Body of pancreas (tissue), 4 donors: ENCODE data around the gene HSP90B1.

ENCODE experiments used
- POLR2A ChIP-seq, 3 donors: fragments of 450-650 bp; IDR thresholded peaks; one replicate each; pipeline ENCODE4 v1.6.1; 2016; ENCODE audit warnings: antibody characterized with exemption in 3 of 3, mild to moderate bottlenecking in 2 of 3
- TF ChIP-seq, protein P1 (sequence below), 7 experiments: fragments of 450-650 bp in 4 of 7; fragments of 200-600 bp in 3 of 7; sonication (generic) in 3 of 7; IDR thresholded peaks; one replicate each; pipeline ENCODE4 v1.5.1; 2016 to 2019; ENCODE audit warnings: antibody characterized with exemption in 7 of 7

DNA sequence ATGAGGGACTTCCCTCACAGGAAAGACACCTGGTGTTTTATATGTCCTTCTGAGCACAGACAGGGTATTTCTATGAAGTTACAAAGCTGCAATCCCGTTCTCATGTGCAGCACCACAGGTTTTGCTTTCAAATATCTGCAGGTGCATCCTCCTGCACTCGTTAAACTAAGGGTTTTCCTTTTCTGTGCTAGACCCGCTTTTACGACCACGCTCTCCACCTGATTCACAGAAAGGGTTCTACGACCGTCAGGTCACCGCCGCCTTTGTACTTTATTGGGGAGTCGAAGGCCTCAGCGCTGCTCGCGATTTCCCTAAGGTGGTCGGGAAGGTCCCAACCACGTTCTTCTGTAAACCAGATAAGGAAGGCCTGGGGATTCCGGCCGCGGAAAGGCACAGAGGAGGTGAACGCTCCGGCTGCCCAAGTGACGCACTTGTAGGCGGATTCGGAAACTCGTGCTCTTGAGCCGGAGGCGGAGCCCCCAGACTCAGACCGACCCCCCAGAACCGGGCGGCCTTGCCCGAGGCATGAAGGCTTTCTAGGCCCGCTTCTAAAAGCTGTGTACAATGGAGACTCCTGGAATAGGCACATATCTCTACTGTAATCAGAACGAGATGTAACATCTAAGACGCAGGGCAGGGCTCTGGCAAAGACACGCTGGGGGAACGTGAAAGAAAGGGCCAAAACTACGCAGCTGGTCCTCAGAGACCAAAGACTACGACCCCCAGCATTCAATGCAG, 995 bp upstream of the HSP90B1 start:
- TF ChIP-seq, protein P1, sequence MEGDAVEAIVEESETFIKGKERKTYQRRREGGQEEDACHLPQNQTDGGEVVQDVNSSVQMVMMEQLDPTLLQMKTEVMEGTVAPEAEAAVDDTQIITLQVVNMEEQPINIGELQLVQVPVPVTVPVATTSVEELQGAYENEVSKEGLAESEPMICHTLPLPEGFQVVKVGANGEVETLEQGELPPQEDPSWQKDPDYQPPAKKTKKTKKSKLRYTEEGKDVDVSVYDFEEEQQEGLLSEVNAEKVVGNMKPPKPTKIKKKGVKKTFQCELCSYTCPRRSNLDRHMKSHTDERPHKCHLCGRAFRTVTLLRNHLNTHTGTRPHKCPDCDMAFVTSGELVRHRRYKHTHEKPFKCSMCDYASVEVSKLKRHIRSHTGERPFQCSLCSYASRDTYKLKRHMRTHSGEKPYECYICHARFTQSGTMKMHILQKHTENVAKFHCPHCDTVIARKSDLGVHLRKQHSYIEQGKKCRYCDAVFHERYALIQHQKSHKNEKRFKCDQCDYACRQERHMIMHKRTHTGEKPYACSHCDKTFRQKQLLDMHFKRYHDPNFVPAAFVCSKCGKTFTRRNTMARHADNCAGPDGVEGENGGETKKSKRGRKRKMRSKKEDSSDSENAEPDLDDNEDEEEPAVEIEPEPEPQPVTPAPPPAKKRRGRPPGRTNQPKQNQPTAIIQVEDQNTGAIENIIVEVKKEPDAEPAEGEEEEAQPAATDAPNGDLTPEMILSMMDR (IDR thresholded peaks at IDR 0.05) = no peak
- peak in 2 of 3 donors; percentile 66 to 69 for TF ChIP-seq POLR2A (IDR thresholded peaks at IDR 0.05)
